ENCODE data around the gene PDRG1.

PDRG1 gene

GRCh38 chr20:31906001-31906400 is 45.8 kb downstream of the PDRG1 start:
- Mint-ChIP-seq H3K4me3 (no peak overlapping the region), H3K27ac (no peak overlapping the region), H3K27me3 (ENCODE audit: low read depth) (no peaks in the 10 kb centered on the region), H3K4me1 (no peaks in the 10 kb centered on the region), H3K9me3 (no peaks in the 10 kb centered on the region), H3K36me3 (ENCODE audit: low read depth) (no peaks in the 10 kb centered on the region)
- no peak for TF ChIP-seq CTCF (IDR thresholded peaks at IDR 0.05; ENCODE audit: unreplicated experiment in 3 of 3)

GRCh38 chr20:31903627-31904386 is 48.0 kb downstream of the PDRG1 start:
- Mint-ChIP-seq H3K27ac (no peak overlapping the region), H3K4me3 (no peak overlapping the region), H3K4me1 (no peaks in the 10 kb centered on the region), H3K36me3 (ENCODE audit: low read depth) (no peaks in the 10 kb centered on the region), H3K9me3 (no peaks in the 10 kb centered on the region), H3K27me3 (ENCODE audit: low read depth) (no peaks in the 10 kb centered on the region)
- TF ChIP-seq CTCF (IDR thresholded peaks at IDR 0.05; ENCODE audit: unreplicated experiment in 3 of 3) = no peak

- Mint-ChIP-seq H3K27me3 (ENCODE audit: low read depth) (no peaks in the 10 kb centered on the region), H3K36me3 (ENCODE audit: low read depth) (no peaks in the 10 kb centered on the region), H3K27ac (no peak overlapping the region), H3K4me3 (no peak overlapping the region), H3K9me3 (no peaks in the 10 kb centered on the region), H3K4me1 (no peaks in the 10 kb centered on the region)
- no peak for TF ChIP-seq CTCF (IDR thresholded peaks at IDR 0.05; ENCODE audit: unreplicated experiment in 3 of 3)
Measured at GRCh38 chr20:31901615-31902014, 50.2 kb downstream of the PDRG1 start.

GRCh38 chr20:31897541-31897940 is 54.3 kb downstream of the PDRG1 start:
- TF ChIP-seq CTCF (IDR thresholded peaks at IDR 0.05; ENCODE audit: unreplicated experiment in 3 of 3) = no peak
- Mint-ChIP-seq H3K27me3 (ENCODE audit: low read depth) (no peaks in the 10 kb centered on the region), H3K27ac (no peak overlapping the region), H3K36me3 (ENCODE audit: low read depth) (no peaks in the 10 kb centered on the region), H3K4me1 (no peaks in the 10 kb centered on the region), H3K9me3 (peaks cover 5% of the 10 kb centered on the region), H3K4me3 (no peak overlapping the region)

- H3K27ac Mint-ChIP-seq = no peak overlapping the region
- no peaks in the 10 kb centered on the region for H3K36me3 Mint-ChIP-seq (ENCODE audit: low read depth)
- no peak overlapping the region for H3K4me3 Mint-ChIP-seq
- peaks cover 5% of the 10 kb centered on the region for H3K9me3 Mint-ChIP-seq
- H3K4me1 Mint-ChIP-seq = no peaks in the 10 kb centered on the region
- H3K27me3 Mint-ChIP-seq (ENCODE audit: low read depth) = no peaks in the 10 kb centered on the region
- TF ChIP-seq CTCF (IDR thresholded peaks at IDR 0.05; ENCODE audit: unreplicated experiment in 3 of 3) = no peak
Measured at GRCh38 chr20:31896049-31896448, 55.8 kb downstream of the PDRG1 start.
